Activated CD8-positive, alpha-beta memory T cell treated with anti-CD3 and anti-CD28 coated beads, Interleukin-2, amount 50 U/mL, for 24 hours (primary cell): ENCODE results near the gene PIK3AP1.

Source experiments
- DNase-seq: peaks from one replicate; pipeline ENCODE4 v3.0.0-alpha.2; 2020; ENCODE audit errors: extremely low read depth

Gene PIK3AP1

DNA sequence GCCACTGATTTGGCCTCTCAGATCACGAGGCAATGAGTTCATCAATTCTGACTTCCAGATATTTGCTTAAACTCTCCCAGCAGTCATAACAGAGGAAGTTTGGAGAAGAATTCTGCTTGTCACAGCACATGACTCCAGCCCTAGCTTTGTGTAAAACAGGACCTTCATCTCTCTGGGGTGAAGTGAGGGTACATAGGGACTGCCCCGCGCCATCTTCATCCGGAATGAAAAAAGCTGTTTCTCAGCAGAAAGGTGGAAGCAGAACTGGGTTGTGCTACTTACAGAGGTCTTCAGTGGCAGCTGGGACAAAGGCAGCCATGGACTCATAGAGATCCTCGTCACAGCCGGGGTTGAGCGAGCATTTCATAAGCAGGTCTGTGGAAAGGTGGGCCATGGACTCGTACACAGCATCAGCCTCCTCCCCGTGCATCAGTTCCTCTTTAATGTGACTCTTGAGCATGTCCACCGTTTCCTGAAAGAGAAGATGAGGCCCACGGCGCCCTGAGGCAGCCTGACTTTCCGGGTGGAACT is 75.1 kb downstream of the PIK3AP1 start:
- DNase-seq = no peak

DNA sequence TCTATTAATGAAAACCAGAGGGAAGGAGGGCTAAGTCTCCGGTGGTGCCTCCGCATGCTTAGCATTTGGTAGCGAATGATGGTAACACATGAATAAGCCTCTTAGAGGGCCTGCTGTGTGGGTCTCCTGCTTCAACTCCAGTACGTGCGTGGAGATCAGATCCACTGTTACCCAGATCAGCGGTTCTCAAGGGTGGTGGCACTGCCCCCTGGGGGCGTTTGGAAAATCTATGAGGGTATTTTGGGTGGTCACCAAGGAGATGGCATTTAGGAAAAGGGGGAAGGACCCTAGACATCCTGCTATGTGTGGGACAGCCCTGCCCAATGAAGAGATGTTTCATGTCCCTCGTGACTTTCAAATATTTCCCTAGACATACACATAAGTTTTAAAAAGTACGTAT is 76.4 kb downstream of the PIK3AP1 start:
- DNase-seq = no peak

DNA sequence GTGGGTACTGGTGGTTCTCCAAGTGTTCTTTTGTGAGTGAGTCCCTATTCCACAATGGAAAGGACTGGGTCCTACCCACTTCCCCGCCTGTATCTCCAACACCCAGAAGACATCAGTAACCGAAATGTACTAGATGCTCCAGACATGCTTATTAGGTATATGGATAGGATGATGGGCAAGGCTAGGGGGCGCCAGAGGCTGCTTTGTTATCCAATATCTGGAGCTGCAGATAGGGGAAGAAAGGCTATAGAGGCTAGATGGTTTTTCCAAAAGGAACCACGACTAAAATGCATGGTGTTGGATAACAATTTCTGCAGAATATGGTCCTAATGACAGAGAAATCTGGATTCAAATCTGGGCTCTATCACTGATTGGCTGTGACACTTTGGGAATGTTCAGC is 77.3 kb downstream of the PIK3AP1 start:
- peak; percentile 18 for DNase-seq

DNA sequence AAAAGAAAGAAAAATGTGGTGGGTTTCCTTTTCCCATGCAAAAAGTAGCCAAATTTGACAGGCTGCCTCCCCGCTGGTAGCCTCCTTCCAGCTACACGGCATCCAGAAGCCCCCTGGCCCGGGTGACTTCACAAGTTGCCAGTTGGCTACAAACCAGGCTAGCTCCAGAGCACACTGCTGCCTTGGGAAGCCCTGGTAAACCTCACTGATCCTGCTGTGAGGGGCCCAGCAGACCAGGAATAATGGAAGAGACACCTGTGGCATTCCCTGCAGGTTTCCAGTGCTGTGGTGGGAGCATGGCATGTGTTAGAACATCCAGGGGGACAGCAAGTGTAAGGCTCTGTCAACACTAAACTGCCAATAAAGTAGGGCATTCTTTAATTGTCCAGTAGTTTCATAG is 77.8 kb downstream of the PIK3AP1 start:
- DNase-seq = no peak

DNA sequence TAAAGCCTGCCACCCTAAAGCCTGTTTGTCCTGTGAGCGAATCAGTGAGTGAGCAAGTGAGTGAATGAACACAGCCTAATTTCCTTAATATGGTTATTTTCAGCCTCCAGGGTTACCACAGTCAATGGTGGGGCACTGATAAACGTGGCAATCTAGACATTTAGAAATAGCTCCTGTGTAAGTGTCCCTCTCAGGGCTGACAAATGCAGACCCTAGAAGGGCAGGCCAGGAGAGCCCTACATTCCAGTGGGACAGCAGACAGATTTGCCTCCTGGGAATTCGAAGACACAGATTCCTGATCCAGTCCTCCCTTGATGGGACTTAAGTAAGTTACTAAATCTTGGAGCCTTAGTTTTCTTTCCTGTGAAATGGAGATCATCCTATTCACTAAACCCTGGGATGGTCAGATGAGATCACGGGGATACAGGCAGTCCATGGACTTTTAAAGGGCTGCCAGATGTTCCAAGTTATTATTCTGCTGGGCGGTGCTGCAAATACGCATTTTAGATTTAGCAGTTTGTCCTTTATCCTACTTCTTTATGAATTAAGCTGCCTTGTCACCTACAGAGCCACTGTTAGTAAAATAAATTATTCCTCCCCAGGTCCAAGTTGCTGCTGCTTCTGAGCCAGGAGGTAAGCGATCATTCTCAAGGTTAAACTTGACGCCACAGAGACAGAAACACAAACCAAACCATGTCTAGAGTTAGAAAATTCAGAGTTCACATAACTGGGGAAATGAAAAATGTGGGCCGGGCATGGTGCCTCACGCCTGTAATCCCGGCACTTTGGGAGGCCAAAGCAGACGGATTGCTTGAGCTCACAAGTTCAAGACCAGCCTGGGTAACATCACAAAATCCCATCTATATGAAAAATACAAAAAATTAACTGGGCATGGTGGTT is 78.7 kb downstream of the PIK3AP1 start:
- DNase-seq = no peak

DNA sequence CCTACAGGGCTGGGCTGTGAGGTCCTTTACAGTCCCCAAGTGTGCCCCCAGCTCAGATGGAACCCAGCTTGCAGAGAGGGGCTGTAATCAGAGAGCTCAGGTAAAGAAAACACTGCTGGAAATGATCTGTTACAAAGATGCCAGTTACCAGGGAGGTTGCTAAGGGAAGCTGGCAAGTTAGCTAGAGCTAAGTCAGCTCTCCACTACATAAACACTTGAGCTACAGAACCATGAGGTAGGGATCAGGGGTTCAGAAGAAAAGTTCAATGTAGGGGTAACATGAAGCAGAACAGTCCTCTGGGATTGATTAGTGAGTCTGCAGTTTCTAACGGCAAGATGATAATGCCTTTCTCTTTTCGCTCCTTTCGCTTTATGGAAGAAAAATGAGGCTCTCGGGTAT is 80.4 kb downstream of the PIK3AP1 start:
- DNase-seq = no peak

DNA sequence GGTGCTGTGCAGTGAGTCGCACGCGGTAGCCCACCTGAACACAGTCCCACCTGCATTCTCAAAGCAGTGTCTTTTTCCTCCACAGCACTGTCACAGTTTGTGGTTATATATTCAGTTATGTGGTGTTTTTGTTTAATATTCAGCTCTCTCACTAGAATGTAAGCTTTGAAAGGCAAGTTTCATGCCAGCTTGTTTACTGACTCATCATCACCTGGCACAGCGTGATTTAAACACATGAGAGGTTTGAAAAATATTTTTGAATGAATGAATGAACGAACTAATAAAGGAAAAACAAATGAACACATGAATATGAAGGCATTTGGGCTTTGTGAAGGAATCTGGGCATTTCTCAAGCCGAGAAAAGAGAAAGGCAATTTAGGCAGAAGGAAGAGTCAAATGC is 81.6 kb downstream of the PIK3AP1 start:
- no peak for DNase-seq

DNA sequence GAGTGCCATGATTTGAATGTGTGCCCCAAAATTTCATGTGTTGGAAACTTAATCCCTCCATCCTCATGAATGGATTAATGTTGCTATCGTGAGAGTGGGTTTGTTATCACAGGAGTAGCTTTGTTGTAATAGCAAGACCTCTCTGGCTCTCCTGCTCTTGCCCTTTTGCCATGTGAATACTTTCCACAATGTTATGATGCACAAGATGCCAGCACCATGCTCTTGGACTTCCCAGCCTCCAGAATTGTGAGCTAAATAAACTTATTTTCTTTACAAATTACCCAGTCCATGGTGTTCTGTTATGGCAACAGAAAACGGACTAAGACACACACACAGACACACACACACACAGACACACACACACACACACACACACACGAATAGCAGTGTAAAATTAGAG is 82.2 kb downstream of the PIK3AP1 start:
- no peak for DNase-seq

DNA sequence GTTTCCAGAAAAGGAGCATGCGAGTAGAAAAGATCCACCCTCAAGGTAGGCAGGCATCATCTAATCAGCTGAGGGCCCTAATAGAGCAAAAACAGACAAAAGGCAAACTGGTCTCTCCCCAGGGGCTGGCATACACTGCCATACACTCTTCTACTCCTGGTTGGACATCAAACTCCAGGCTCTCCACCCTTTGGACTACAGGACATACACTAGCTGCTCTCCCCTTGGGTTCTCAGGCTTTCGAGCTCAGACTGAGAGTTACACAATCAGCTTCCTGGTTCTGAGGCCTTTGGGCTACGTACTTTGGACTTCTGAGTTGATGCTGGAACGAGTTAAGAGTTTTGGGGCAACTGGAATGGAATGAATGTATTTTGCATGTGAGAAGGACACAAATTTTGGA is 82.6 kb downstream of the PIK3AP1 start:
- DNase-seq = no peak

DNA sequence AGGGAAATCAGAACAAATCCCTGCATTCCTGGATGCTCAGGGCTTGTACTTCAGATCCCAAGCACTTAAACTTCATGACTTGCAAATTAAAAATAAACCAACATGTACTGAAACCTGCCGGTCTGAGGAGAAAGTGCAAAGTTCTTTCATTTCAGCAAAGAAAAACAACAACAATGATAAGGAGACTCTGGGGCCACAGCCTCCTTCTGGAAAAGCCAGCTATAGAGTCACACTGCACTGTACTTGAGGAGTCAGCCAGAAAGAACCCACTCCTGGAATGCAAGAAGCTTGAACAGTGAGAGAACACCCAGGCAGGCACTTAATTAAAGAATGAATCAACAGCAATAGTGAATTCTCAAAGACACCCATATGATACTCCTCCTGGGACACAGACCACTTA is 83.8 kb downstream of the PIK3AP1 start:
- DNase-seq = no peak

DNA sequence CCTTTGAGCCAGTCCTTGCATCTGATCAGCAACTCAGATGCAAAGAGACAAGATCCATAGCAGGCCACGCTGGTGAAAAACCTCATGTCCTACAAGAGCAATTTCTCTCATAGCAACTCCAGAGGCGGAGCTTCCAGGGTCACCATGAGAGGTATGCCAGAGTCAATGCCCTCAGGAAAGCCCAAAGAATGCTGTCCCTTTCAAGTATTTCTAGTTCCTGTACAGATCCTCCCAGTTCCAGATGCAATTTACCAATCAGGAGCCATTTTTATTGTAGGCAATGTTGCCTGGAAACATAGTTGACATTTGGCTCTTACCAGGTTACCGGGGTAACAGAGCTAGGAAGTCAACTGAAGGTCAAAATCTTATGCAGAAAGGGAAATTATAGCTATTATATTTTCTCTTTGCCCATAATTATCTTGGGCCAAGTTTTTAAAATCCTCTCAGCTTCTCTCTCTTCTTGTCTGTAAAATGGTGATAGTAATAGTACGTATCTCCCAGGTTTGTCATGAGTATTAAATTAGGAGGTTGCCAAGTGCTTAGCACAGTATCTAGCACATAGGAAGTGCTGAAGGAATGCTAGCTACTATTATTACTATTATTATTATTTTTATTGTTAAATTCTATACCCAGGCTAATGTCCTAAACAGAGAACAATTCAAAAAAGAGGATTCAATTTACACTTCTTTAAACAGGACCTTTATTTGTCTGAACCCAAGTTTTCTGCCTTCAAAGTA is 87.2 kb downstream of the PIK3AP1 start:
- no peak for DNase-seq

DNA sequence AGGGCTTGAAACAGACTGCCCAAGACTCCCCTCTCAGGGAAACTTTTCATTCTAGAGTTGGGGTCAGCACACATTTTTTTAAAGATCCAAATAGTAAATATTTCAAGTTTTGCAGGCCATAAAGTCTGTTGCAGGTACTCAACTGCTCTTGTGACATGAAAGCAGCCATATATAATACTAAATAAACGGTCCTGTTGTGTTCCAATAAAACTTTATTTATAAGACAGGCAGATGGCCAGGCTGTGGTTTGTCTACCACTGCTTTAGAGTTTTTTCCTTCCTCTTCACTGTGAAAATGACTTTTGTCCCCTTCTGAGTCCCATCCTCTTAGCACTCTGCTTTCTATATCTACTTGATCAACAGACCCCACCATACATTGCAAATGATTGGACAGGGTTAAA is 93.0 kb downstream of the PIK3AP1 start:
- DNase-seq = no peak

DNA sequence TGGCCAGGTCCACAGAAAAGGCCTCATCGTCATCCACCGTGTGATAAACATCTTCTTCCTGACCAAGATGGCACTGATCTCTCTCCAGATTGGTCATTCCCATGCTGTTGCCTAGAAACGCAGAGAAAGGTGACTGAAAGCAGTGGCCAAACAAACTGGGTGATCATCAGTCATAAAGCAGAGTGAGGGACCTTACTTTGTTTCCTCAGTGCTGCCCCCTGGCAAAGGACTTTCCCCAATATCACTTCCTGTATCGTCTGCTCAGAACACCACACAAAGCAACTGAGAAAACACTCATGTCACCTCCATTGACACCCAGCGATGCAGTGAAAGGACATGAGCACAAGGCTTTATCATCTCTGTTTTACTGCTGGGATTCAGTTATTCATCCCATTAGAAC is 93.5 kb downstream of the PIK3AP1 start:
- DNase-seq = no peak

DNA sequence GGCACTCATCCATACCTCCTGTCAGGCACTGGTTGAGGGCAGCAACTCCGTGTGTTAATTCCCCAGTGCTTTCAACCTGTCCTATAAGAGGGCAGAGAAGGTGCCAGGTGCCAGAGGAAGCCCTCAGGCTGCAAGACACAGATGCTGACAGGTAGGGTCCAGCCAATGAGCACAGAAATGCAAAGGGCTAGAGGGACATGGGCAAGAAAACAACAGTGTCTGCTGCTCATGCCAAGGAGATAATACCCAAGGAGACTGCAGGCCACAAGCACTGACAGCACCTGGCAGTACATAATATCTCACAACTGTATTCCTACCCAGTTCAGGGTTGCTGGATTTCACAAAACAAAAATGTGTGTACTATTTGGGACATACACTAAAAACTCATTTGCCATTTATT is 95.1 kb downstream of the PIK3AP1 start:
- DNase-seq = no peak

DNA sequence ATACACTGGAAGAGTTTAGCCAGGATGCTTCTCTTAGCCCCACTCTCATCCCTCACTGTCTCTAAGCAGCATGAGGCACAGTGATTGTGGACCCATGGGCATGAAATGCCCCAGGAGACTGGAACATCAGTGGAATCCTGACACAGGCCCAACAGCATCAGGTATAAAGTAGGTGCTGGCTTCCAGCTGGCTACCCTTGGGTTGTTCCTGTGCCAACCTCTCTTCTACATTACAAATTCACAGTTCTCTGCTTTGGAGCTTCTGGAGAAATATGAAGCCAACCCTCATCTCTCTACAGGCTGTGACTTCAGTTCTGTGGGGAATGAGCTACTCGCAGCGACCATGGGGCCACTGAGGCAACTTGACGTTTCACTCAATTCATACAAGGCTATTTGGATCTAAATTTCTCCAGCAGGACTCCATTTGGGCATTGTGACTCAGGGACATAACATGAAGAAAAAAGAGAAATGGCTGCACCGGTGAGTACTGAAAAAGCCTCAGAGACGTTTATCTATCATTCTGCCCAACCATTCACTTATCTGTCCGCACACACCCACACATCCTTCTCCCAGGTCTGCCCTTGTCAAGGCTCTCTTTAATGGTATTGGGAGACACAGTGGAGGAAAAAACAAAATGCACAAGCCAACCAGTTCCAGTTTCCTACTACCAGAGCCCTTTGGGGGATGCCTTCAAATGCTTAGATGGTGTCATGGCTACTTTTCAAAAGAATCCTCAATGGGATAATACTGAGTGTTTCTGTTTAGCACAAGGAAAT is 98.1 kb downstream of the PIK3AP1 start:
- DNase-seq = no peak

DNA sequence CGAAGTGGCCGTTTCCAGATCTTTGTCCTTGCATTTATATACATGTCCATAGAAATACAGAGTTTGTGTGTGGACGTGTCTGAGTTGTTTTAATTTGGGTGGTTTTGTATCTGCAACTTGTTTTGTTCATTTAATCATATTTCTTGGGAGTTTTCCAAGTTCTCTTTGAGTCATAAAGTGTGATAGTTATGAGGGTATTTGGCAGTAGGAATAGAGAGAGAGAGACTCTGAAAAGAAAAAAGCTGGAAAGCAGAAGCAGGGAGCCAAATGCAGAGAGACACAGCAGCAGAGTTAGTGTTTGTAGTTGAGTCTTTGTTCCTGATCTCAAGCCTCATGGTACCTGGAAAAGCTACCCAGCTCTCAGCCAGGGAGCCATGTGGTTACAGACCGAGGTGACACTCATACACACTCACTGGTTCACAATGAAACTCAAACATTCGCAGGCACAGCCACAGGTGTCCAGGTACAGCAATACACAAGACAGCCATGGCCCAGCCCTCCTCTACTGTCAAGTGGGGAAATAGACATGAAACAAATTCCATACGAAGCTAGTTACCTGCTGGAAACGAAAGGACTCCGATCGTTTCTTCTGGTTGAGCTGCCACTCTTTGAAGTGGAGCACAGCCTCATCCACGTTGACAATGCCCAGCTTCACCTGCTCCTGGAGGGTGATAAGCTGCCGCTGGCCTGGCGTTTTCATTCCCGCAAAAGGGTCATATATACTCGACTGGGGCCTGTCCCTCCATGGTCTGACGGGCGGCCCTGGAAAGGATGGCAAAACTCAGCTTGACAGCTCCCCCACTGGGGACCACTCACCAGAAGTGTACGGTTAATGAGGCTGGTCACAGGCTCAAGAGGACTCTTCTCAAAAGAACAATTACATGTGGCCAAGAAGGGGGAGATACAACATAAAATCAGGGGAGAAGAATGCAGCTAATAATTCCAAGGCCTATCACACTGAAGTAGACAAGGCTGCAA is 100.2 kb downstream of the PIK3AP1 start:
- no peak for DNase-seq

DNA sequence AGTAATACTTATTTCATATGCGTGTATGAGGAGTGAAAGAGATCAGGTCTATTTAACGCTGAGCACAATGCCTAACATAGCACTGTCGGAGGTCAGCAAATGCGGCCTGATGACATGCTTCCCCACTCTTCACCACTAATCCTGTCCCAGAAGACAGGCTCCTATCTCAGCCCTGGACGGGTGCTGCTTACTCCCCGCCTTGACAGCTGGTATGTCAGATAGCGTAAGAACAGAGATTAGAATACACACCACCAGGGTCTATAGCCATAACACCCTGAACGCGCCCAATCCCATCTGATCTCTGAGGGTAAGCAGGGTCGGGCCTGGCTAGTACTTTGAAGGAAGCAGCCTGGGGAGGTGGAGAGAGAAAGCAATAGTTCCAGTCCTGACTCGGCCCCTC is 101.2 kb downstream of the PIK3AP1 start:
- DNase-seq = no peak

DNA sequence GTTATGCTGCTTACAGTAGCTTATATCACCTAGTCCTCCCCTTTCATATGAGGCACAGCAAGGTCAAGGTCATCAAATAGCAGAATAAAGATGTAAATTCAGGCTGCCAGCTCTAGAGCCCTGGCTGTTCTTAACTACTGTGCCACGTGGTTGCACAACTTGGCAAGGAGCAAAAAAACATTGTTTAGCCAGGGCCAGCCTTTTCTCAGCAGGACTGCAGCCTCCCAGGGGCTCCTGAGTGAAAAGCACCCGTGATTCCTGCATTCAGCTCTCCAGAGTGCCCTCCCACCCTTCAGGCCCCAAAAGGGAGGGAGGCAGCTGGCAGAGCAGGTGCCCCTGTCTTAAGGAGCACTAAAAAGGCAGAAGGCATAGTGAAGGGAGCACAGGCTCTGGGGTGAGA is 101.7 kb downstream of the PIK3AP1 start:
- DNase-seq = no peak

DNA sequence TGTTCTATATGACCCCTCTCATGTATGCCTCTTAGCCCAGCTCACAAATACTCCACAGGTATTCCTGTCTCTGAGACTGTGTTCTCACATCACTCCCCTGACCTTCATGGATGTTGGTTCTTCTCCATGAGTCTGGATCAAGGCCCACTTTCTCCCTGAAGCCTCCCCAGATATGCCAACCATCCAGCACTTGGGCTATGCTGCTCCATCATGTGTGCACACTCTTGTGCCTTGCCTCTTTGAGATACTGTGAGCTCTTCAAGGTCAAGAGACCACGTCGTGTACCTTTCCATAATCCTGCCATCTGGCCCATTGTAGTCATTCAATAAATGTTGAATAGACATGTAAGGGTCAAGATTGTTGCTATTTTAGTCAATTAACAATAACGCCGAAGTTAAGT is 103.4 kb downstream of the PIK3AP1 start:
- no peak for DNase-seq

DNA sequence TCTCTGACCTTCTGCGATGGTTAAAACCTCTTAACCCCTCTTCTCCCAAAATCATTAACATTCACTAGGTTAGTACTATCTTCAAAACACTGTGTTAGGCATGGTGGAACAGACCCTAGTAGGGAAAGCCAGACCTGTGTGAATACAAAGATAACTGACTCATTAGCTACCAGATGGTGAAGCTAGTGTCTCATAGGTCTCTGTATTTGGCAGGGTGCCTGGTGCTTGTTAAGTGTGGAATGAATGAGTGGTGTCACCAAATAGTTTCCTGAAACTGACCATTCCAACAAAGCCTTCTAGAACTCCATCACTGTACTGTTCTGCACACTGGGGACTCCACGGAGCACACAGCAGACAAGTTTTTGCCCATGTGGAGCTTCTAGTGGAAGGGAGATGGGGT is 105.8 kb downstream of the PIK3AP1 start:
- no peak for DNase-seq

DNA sequence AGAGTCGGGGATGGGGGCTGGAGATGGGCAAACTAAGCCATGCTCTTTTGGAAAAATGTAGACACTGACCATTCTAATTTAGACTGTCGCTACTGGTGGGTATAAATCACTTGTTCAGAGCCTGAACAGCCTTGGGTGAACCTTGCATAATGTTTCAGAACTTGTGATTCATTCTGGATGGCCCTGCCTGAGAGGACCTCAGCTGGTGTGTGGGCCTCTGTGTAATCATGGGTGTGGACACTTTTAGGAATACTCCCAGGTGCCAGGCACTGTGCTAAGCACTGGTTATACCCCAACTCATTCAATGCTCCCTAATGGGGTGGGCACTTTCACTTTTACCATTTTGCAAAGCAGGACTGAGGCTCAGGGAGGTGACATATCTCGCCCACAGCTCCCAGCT is 106.7 kb downstream of the PIK3AP1 start:
- DNase-seq = no peak
